AG20443 (cell line): Measurements from ENCODE around the gene DYNLRB2.

Experiments
- DNase-seq: peaks from one replicate; pipeline ENCODE4 v3.0.0; 2012; ENCODE audit warnings: low spot score, mixed read lengths

The DYNLRB2 gene

DNA sequence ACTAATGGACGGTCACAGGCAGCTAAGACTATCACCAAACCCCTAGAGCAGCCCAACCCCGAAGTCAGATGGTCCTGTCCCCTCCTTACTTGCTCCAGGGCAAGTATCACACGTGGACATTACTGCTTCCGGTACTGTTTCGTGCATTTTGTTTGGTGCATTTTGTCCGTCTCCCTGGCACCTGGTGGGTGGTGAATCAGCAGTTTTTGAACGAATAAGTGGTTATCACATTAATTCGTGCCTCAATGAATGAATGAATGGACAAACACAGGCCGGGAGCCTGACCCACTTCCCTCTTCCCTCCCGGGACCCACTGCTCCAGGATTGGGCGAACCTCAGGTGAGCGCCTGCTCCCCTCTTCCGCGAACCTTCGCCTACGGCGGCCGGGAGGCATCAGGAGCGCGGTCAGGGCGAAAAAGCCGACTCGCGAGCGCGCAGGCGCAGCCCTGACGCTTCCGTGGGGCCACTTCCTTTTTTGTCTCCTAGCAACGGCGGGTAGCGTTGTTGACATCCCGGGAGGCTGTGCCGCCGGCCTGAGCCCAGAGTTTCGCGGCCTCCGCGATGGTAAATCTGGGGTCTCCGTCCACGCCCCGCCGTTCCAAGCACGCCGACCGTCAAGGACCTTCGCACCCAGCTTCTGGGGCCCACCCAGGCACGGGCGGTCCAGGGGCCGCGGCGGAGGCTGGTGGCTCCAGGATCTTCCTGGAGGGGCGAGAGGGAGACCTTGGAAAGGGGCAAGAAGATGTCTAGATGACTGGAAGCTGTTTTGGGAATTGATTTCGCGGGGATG, at the start of gene DYNLRB2:
DYNLRB2 (plus strand) TSS at position 478 of the 790 bp plus-strand sequence; CDS start at position 562, 84 bp downstream.
- DNase-seq = peak; percentile 99

DNA sequence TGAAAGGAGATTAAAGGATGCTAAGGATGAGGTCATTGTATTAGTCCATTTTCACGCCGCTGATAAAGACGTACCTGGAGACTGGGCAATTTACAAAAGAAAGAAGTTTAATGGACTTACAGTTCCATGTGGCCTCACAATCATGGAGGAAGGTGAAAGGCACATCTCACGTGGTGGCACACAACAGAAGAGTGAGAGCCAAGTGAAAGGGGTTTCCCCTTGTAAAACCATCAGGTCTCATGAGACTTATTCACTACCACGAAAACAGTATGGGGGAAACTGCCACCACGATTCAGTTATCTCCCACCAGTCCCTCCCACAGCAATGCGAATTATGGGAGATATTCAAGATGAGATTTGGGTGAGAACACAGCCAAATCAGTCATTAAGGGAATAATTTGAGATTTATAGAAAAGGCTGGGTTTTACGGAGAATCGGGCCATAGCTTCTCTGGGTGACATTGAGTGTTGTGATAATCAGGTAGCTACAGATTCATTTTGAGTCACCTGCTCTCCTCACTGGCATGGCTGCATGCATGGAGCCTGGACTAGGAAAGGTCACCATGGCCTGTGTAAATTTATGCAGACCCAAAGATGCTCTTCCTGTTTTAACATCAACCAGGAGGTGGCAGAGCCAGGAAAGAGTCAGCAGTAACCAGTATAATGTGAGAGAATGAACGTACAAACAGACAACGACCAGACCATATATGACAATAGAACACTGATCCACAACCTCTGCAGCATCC, 40.5 kb upstream of the DYNLRB2 start:
- no peak for DNase-seq

DNA sequence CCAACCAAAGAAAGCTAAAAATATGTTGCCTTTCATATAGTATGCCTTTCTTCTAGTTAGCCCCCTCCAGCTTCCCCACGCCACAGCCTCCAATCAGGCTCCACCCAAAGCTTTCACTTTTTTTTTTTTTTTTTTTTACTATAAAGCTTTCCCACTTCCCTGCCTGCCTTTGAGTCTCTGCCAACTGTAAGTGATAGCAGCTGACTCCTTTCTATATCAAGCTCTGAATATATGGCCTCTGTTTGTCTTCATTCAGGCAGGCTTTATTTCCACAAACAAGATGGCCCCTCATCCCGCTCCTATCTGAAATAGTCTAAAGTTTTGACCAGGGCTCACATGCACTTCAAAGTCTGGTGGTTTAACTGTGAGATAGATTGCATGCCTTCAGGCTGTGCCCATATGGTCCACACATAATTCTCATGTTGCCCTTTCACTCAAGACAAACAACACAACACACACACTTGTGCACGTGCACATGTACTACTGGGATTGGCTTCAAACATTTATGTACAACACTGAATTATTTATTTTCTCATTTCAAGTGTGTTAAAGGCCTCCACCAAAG, 39.8 kb upstream of the DYNLRB2 start:
- no peak for DNase-seq

DNA sequence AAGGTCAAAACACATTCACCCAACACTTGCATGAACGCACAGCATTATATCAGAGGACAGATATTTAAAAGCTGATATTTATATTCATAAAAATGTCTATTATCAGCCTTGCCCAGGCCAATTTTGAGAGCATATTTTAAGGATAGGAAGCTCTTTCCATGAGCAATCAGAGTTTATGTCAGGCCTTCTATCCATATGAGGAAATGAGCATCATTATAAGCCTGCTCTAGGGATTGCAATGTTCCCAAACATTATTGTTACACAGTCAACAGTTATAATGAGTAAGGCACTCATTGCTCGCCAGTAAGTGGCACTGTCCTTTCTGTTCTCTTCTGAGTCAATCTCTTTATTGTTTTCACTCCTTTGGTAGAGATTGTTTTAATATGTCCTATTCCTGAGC, 37.7 kb upstream of the DYNLRB2 start:
- DNase-seq = no peak

DNA sequence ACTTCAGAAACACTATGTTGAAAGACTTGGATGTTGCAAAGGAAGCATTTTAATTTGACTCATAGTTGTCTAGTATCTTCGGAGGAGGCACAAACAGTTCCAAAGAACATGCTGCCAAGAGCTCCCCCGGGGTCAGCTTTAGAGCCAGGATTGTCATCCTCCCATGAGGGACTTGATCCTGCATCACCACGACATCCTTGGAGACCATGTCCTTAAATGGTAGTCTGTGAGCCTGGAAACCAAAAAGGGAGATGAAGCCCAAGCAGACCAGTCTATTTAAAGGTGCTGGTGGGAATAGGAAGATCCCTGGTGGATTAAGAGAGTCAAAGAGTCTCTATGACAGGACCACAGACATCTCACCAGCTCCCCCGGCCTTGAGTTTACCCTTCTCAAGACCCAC, 33.3 kb upstream of the DYNLRB2 start:
- no peak for DNase-seq

DNA sequence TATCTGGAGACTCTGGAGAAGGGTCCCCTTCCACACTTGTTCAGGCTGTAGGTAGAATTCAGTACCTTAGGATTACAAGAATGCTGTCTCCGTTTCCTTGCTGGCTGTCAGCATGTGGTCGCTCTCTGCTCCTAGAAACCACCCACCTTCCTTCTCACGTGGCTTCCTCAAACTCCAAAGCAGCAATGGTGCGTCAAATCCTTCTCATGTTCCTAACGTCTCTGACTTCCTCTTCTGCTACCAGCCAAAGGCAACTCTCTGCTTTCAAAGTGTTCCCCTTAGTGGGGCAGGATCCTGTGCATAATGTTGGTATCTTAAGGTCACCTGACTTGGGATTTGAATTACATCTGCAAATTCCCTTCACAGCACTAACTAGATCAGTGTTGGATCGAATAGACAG, 30.9 kb upstream of the DYNLRB2 start:
- DNase-seq = no peak

DNA sequence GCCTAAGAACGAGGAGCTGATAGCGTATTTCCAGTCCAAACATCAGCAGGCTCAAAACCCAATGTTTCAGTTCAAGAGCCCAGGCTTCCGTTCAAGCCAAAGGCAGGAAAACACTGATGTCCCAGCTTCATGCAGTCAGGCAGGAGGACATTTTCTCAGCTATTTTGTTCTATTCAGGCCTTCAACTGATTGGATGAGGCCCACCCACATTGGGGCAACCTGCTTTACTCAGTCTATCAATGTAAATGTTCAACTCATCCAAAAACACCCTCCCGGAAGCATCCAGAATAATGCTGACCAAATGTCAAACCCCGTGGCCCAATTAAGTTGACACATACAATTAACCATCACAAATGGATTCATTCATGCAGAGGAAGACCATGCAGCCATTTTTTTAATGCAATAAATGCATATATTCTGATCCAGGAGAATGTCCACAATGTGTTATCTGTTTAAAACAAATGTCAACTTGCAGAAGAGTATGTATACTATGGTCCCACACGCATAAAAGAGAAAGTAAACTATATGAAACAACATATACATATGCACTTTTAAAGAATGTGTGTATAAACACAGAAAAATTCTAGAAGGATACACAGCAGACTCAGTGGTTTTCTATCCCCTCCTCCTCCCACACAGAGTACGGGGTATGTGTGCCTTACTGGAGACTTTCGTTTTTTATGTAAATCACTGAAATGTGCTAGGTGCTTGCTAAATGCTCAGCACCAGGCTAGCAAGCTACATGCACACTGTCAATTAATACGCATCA, 28.8 kb upstream of the DYNLRB2 start:
- DNase-seq = no peak

DNA sequence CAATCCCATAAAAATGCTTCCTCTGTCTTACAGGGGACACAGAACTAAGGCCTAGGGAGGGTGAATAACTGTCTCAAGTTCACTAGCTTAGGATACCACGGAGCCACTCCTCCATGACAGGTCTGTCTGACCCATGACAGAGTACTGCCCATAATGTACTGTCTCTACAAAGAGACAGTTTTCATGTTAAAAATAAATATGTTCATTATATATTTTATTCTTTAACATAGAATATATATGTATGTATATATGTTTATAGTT, 28.3 kb upstream of the DYNLRB2 start:
- DNase-seq = no peak

DNA sequence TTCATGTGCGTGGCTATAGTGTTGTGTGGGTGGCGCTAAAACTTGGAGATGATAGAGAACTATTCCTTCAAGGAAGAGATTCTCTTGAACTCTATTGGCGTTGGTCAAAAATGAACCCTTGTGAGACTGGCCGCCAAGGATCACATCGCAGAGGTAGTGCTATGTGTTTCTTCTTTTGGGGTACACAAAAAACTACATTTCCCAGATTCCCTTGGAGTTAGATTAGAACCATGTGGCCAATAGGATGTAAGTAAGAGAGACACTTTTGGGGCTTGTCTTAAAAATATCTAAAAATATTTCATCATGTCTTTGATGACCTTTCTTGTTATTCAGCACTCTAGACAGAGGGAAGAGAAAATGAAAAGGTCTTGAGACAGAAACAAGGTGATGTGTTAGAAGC, 25.4 kb upstream of the DYNLRB2 start:
- DNase-seq = no peak

DNA sequence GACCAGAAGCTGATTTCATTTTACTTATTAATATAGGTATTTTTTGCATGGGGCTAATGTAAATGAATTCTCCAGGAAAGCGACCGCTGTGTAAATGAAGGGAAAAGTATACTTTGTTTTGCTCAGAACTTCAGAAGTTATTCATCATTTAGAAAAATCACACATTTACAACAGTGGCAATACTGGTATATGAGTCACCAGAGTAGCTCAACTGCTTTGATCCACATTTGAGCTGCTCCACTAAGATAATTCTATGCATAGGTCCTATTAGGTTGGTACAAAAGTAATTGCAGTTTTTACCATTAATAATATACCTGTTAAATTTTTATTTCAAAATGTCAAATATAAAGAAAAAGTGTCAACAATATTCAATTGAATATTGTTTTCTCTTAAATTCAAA, 22.9 kb upstream of the DYNLRB2 start:
- no peak for DNase-seq

DNA sequence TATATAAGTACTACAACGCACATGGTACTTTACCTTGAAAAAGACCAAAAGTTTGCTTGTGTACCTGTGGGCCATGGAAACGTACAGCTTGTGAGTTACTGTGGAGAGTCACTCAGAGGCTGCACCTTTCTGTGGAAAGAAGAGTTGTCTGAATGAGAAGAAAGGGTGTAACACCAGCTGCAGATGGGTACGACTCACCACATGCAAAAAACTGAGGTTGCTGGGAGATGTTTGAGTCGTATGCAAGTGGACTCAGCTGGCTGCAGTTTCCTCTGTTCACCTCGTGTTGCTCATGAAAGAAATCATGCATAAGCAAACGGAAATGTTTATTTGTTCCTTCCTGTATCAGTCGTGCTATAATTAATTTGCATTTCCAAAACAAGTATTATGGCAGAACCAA, 22.4 kb upstream of the DYNLRB2 start:
- no peak for DNase-seq

DNA sequence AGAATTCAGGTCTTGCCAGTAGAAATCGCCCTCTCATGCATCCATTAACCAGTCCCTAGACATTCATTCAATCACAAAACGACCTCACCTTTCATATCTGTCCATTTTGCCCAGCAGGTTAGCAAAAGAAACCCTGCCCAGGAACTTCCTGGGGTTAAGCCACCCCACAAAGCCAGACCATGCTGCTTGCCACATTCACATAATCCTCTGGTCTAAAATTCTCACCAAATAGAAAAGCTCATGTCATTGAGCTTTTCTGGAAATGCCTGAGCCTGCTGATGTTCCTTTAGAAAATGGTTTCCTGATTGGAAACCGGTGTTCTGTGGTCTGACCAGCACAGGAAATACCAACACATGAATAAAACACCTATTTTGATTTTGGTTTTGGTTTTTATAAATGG, 21.6 kb upstream of the DYNLRB2 start:
- no peak for DNase-seq

DNA sequence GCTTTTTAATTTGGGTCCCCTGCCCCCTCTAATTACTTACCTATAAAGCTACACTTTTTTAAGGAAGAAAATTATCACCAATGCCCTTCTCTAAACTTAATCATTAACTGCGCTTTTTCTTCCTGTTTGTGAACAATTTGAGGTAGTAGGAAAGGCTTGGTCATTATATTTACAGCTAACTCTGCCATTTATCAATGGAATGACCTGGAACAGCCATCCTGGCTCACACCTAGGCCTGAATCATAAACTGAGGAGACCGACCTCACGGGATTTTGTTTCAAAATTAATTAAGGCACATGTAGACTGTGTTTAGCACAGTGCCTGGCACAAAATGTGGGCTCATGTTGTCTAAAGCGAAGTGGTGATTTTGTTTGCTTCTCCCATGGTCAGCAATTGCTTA, 15.4 kb upstream of the DYNLRB2 start:
- DNase-seq = no peak

DNA sequence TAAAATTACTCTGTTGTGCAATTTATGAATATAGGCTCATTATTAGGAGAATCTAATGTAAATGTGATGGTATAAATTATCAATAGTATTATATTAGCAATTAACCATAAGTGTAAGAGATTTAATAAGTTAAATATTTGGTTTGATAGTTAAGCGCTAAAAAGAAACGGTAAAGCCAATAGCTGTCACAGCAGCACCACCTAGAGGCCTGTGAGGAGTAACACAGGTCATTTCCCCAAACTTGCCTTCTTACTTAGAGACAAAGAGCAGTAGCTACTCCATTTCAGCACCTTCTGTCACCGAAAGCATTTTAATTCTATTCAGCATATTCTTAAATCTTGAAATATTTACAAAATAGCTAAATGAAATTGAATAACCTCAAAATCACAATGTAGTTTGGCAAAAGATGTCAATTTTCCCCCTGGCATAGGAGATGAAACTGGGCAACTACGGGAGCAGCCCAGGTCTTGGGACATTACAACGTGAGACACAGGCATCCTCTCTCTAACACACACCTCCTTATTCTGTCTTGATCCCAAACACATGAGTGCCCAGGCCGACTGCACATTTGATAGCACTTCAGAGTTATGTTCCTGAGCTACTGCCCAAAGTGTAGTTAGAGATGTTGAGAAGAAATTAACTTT, 14.3 kb upstream of the DYNLRB2 start:
- peak; percentile 68 for DNase-seq

DNA sequence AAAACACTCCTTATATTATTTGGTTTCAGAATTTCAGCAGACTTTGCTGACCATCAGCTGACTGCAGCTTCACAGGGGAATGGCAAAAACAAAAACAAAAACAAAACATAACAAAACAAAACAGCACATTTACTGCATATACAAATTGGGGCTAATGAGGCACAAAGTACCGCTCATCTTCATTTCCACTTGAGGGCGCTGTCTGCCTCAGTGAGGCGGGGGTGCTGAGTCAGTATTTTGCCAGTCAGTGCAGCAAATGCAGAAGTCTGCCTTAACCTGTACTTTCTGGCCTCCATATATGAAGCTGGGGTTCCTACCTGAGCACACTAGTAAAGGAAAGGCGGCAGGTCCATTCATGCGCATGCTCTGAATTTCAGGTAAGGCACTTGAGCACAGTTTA, 13.5 kb upstream of the DYNLRB2 start:
- DNase-seq = peak; percentile 27

DNA sequence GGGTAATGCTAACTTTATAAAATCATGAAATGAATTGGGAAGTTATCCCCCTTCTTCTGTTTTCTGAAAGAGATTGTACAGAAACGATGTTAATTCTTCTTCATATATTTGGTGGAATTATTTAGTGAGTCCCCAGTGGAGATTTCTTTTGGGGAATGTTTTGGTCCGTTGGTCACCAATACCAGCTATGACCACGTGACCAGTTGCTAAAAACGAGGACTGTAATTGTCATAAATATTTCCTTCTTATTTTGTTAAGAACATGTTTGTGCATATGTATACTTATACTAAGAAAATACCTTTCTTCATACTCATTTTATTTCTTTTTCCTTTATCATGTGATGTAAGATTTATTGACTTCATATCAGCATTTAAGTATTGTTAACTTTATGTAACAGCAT, 10.3 kb upstream of the DYNLRB2 start:
- no peak for DNase-seq

DNA sequence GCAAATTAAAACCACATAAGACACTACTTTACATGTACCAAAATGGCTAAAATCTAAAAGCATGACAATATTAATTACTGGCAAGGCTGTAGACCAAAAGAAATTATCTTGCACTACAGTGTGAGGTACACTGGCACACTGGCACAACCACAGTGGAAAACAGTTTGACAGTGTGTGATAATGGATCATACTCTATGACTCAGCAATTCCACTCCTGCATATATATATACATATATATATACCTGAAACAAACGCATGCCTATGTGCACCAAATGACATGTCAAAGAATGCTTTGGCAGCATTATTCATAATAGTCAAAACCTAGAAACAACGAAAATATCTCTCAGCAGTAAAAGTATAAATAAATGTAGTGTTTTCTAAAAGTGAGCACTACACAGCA, 4.6 kb upstream of the DYNLRB2 start:
- DNase-seq = no peak

DNA sequence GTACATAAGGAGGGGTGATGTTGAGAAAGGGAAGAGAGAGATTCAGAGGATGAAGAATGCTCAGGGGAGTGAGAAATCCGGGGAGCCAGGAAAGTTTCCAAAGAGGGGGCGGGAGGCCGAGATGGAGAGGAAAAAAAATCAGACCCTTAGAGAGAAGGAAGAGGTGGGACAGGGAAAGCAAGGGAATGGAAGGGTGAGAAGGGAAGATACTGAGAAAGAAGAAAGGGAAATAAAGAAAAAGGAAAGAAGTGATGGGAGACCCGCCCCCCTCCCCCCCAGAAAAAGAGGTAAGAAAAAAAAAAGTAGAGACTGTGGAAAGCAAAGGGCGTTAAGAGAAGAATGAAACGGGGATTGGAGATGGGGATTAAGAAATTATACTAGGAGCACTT, 507 bp downstream of the DYNLRB2 start:
- no peak for DNase-seq

DNA sequence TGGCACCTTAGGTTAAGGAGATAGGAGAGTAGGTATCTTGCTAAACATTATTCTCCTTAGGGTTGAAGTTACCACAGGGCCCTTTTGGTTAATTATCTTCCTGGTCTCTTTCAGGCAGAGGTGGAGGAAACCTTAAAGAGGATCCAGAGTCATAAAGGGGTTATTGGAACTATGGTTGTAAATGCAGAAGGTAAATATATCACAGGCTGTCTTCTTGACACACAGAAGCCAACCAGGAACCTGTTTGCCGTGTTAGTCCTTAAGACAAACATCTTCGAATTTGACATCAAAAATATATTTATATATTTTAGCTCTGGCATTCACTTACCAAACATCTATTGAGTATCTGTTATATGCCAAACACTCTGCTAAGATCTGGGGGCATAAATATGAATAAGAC, 2.4 kb downstream of the DYNLRB2 start:
- no peak for DNase-seq

DNA sequence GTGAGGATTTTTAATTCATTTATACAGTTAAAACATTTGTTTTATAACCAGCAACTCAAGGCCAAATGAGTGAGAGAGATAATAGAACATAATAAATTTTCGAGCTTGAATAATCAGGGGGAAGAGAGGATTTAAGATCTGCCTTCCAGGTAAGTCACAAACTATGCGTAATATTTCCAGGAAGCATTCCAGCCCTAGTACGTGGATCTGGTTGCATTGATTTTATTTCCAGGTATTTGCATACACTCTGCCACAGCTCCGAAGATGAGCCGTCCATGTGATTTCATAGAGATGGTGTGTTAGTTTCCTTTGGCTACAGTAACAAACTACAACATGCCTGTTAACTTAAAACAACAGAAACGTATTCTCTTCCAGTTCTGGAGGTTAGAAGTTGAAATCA, 3.5 kb downstream of the DYNLRB2 start:
- no peak for DNase-seq

DNA sequence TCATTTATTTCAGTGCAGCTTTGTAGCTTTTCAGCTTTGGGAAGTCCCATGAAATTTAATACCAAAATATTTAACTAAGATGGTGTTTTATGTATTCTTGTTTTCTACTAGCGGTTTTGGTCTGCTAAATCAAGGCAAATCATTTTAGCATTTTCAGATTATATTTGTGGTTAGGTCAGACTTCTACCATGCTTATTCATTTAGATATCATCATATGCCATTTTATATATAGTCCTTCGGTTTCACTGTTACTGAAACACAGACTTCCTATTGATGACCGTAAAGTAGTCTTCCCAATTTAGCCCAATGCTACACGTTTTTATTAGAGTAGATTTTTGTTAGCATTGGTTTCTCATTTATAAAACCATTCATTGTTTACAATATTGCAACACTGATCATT, 5.5 kb downstream of the DYNLRB2 start:
- no peak for DNase-seq

DNA sequence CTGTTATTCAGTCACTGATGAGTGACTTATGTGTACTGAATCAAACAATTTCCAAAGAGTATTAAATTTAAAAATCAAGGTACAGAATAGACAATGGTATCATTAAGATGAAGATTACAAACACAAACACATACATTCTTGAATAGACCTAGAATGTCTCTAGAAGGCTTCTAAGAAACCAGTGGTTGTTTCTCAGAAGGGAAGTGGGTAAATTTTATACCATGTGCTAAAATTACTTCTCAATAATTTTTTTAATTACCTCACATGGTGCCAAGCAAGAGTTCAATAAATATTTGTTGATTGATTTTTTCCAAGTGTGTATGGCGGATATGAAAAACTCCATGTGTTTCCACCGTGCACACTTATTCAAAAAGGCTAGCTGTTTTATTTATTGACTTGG, 6.4 kb downstream of the DYNLRB2 start:
- no peak for DNase-seq
